GM21367 (cell line): ENCODE results near the gene MSI2.
"Not testable (repeated sequence)": the region's sequence is repeated elsewhere in the genome, so short reads cannot be mapped to it uniquely, and the experiment has no call there.

ENCODE experiments used
- ATAC-seq: cut with Tn5 transposase; IDR thresholded peaks from one replicate; pipeline ENCODE4 v1.9.1; 2021; ENCODE audit not compliant: unreplicated experiment

The MSI2 gene

DNA sequence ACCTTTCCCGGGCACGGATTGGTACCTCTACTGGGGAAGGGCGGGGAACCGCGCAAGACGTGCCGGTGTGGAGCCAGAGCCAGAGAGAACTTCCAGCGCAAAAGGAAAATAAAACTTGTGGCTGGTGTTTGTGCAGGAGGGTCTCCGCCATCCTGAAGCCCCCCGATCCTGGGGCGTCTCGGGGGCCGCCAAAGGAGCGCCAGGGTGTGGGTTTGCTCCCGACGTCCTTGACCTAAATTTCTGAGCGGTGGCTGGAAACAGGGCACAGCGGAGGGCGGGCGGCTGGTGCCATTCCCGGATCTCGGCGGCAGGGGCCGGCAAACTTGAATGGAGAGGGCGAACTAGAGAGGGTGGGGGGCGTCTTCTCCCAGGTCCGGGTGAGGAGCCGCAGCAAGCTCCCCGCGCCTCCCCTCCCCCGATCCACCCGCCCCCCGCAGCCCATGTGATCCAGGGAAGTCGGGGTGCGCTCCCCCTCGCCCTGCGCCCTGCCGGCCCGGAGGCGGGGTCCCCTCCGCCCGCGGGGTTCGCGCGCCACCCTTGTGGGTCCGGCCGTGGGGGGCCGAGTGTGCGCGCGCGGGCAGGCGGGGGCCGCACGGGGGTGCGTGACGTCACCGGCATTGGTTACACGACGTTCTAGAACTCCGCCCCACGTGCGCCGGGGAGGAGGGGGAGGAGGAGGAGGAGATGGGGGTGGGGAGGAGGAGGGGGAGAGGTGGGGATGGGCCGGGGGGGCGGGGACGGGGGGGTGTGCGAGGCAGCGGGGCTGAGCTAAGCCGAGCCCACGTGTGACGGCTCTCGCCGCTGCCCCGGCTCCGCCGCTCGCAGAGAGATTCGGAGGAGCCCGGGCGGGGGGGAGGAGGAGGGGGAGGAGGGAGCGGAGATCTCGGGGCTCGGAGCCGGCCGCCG, at the start of gene MSI2:
Gene MSI2 (plus strand): TSS at position 748 of the 906 bp plus-strand sequence. CDS start 220 bp downstream, outside the sequence.
- peak; percentile 57 for ATAC-seq

DNA sequence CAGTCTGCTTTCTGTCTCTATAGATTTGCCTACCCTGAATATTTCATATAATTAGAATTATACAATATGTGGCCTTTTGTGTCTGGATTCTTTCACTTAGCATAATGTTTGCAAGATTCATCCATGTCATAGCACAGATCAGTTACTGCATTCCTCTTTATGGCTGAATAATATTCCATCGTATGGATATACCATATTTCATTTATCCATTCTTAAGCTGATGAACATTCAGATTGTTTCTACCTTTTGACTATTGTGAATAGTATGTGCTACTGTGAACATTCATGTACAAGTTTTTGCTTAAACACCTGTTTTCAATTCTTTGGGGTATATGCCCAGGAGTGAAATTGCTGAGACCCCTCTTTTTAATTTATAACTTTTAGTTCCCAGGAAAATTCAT, 49.4 kb upstream of the MSI2 start:
- ATAC-seq, result no peak

DNA sequence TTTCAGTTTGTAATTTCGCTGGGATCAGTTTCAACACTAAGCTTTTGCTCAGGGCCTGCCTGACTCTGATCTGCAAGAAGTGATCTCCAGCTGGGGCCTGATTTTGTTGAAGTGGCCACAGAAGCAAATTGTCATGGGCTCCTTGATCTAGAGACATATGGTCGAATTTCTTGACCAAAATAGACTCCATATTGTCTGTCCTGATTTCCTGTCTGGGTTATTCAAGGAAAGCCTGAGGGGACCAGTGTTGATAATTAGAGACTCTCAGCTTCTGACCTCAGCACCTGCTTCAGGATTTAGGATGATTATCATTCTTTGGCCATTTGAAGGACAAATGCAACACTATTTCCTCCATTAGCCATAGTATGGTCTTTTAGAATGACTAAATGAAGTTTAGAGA, 48.9 kb upstream of the MSI2 start:
- no peak for ATAC-seq

DNA sequence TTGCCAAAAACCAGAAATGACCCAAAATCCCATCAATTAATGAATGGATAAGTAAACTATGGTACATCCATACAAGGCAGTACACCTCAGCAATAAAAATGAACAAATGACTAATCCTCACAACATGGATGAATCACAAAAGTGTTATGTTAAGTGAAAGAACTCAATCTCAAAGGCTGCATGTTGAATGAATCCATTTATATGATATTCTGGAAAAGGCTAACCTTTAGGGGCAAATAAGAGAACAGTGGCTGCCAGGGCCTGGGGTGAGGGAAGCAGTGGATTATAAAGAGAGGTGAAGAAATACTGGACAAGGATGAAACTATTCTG, 46.1 kb upstream of the MSI2 start:
- ATAC-seq, result no peak

DNA sequence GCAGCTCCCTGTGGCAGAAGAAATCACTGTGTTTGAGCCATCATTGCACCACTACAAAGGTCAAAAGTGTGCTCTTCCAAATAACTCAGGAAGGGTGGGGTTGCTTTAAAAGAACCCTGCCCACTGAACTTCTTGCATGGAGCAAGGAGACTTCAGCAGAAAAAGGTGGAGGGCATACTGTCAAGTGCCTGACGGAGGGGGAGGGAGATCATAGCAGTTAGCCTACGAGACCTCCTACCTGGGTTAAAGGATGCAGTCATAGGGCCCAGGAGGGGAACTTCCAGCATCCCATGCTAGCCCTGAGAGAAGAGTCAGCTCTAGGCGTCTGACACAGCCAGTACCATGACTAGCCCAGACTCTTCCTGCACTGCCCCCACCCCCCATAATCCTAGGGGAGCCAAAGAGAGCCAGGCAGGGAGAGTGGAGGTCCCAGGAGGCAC, 45.3 kb upstream of the MSI2 start:
- no peak for ATAC-seq

DNA sequence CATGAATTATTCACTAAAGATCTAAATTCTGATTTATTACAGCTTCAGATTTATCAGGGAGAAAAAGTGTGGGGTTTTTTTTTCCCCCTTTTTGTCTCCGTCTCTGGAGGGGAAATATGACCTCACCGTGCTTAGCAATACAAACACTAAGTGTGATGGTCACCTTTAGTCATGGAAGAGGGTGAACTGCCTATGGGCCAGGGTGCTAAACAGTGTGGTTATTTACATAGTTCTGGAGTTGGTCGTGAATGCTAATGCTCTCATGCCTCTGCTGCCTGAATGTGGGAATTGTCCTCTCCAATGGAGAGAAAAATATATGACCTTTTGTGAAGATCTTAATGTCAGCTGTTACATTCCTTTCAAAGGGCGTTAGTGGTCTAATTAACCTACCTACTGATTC, 44.8 kb upstream of the MSI2 start:
- ATAC-seq, result no peak

DNA sequence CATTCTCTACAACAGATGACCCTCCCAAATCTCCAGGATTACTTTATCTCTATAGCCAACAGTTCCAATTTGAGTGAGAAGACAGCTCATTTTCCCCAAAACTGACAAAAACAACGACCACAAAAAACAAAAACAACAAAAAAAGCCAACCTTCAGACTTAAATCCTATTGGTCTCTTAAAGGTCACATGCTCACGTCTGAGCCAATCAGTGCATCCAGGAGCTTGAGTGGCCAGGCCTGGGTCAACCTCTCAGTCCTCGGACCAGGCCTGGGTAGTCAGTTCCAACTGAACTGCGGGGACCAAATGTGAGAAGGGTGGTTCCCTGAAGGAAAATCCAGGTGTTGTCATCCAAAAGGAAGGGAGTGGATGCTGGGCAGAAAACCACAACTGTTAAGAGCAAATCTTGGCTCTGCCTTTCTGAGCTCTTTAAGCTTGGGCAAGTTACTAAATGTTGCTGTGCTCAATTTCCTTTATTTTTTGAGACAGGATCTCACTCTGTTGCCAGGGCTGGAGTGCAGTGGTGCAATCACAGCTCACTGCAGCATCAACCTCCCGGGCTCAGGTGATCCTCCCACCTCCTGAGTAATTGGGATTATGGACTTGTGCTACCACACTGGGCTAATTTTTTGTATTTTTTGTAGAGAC, 43.0 kb upstream of the MSI2 start:
- no peak for ATAC-seq

DNA sequence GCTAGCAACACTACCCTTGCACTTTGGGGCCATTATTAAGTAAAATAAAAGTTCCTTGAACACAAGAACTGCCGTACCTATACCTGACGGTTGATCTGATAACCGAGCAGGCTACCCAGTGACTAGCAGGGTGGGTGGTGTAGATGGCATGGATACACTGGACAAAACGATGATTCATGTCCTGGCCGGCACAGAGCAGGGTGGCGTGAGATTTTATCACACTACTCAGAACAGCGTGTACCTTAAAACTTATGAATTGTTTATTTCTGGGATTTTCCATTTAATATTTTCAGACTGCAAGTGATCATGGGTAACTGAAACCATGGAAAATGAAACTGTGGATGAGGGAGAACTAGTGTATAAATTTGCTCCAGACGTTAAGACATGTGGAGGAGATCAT, 41.0 kb upstream of the MSI2 start:
- no peak for ATAC-seq

DNA sequence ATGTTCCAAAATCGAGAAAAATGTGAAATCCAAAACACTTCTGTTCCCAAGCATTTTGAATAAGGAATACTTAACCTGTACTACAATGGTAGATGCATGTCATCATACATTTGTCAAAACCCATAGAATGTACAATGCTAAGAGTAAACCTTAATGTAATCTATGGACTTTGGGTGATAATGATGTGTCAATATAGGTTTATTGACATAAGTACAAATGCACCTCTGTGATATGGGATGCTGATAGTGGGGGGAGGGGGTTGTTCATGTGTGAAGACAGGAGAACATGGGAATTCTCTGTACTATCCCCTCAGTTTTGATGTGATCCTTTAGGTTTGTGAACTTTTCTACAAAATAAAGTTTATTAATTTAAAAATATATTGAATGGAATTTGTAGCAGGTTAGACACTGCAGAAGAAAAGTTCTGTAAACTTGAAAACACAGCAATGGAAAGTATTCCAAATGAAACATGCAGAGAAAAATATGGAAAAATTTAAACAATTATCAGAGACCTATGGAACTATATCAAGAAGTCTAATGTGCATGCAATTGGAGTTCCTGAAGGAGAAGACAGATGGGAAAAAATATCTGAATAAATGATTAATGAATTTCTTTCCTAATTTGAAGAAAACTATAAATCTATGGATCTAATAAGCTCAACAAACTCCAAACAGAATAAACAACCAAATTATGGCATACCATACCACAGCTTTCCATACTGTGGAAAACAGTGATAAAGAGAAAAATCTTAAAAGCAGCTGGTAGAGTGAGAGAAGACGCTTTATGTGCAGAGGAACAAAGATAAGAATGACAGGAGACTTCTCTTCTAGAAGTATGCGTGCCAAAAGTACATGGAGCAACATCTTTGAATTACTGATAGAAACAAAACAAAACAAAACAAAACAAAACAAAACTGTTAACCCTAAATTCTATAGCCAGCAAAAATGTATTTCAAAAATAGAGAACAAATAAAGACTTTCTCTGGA, 34.7 kb upstream of the MSI2 start:
- no peak for ATAC-seq

DNA sequence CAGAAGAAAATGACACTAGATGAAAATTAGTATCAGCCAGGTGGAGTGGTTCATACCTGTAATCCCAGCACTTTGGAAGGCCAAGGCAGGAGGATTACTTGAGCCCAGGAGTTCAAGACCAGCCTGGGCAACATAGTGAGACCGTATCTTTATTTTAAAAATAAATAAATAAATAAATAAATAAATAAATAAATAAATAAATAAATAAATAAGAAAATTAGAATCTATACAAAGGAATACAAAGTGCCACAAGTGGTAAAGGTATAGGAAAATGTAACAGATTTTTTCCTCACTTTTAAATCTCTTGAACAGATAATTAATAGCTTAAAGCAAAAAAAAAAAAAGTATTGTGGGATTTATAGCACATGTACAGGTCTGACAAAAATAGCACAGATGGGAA, 33.9 kb upstream of the MSI2 start:
- ATAC-seq, result not testable (repeated sequence)

DNA sequence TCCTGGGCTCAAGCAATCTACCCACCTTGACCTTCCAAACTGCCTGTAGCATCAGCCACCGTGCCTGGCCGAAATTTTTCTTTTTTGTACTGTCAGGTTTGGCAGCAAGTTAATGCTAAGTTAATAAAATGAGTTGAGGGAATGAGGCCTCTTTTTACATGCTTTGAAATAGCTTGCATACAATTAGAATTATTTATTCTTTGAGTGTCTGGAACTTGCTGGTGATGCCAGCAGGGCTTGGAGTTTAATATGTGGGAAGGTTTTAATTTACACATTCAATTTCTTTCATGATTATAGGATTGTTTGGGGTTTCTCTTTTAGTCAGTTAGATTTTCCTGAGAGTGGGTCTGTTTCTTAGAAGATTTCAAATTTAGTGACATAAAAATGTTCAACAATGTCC, 31.2 kb upstream of the MSI2 start:
- ATAC-seq, result no peak

DNA sequence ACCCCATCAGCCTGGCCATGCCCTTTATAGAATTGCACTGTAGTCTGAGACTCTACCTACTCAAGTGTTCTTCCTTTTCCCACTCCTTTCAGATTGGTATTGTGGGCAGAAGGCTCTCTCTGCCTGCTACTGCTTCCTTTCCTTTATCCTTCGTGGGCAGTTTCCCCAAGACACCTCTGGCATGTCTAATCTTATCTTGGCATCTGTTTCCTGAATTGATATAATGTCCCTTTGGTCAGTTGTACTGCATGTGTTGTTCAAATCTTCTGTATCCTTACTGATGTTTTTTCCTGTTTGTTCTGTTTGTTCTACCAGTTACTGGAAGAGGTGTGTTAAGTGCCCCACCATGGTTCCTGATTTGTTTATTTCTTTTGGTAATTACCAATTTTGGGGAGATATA, 29.5 kb upstream of the MSI2 start:
- ATAC-seq, result no peak

DNA sequence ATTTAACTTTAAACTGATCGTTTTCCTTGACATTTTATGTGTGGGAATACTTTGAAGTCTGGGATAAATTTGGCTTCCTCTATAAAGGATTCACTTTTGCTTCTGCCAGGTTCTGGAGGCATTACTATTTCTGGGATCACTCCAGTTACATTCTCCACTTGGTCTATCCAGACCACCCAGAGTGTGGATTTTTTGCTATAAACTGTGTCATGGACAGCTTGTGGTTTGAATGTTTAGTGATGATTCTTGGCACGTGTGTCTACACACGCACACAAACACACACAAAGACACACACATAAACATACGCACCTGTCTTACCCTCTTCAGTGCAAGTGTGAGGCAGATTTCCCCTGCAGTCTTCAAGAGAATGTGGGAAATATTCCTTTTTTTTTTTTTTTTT, 27.4 kb upstream of the MSI2 start:
- ATAC-seq, result no peak

DNA sequence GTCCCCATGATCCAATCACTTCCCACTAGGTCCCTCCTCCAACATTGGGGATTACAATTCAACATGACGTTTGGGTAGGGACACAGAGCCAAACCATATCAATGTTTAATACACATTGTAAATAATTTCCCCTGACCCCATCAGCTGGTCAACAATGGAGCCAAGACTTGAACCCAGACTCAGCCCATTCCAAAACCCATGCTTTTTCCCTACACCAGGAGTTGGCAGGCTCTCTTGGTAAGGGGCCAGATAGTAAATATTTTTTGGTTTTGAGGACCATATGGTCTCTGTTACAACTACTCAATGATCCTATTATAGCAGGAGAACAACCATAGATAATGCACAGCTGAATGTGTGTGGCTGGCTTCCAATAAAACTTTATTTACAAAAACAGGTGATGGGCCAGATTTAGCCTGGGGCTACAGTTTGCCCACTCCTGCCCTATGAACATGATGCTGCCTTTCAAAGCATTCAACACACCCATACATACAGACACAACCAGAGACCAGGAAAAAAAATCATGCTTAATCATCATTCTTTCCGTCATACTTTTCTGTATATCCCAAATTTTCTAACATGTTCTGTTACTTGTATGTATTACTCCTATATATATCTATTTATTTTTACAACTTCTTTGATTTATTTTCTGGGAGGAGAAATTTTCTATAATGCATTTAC, 22.1 kb upstream of the MSI2 start:
- no peak for ATAC-seq

DNA sequence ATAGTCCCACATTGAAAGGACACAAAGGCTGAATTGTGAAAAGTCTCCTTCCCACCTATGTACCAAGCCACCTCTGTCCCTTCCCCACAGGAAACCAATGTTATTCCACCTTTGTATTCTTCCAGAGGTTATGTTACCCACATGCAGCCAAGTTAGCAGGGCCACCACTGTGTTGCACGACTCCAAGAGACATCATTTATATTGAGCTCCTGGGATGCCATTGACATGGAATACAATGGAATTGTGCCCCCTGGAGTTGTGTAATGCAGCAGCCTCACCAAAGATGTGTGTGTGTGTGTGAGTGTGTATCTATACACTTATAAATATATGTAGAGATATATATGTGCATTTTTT, 21.6 kb upstream of the MSI2 start:
- ATAC-seq, result no peak

DNA sequence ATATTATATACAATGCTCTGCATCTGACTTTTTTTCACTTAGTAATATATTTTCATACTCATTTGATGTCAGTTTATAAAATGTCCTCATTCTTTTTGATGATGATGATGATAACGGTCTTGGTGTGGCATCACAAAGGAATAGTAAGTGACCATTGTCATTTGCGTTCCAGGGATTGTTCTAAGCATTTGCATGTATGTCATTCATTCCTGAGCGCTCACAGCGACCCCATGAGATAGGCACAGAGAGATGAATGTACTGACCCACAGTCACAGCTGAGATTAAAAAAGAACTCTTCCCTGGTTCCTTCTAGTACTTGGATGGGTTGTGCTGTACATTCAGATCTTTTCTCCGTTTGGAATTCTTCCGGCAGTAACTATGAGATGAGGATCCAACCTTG, 21.2 kb upstream of the MSI2 start:
- ATAC-seq, result no peak

DNA sequence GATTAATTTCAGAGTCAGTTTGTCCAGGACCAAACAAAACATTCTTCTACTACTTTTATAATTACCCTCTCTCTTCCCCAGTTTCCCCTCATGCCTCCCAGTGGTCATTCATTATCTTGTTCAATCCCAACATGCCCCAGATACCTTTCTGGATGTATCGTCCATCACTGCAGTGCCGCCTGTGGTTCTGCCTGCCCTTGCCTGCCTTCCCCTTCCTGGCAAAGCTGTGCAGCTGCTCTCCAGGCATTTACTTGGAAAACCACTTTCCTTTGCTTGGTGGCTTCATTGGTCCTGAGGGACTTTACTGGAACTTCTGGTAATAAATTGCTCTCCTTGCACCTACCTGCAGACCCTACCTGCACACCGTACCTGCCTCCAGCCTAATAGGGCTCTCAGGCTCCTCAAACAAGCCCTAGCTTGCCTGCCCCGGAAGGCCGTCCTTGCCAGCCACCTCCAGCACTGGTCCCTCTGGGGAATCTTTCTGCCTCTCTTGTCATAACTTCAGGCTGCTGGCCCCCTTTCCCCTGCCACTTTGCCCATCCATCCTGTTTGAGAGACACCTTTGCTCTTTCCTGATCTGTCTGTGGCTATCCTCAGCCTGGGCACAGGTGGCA, 19.5 kb upstream of the MSI2 start:
- ATAC-seq, result no peak

DNA sequence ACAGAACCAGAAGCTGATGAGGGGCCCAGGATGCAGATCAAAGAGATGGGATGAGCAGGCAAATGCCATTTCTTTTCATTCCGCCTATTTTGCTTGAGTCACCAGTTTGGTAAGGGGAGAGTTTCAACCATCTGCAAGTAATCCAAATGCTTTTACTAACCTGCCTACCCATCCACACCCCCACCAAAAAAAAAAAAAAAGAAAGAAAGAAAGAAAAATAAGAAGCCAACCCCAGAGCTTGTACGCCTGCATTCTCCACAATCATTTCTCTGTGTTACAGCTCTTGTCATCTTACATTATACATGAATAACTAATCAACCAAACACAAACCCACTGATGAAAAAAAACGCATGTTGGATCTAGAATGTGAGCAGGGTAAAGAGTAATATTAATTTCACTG, 15.7 kb upstream of the MSI2 start:
- no peak for ATAC-seq

DNA sequence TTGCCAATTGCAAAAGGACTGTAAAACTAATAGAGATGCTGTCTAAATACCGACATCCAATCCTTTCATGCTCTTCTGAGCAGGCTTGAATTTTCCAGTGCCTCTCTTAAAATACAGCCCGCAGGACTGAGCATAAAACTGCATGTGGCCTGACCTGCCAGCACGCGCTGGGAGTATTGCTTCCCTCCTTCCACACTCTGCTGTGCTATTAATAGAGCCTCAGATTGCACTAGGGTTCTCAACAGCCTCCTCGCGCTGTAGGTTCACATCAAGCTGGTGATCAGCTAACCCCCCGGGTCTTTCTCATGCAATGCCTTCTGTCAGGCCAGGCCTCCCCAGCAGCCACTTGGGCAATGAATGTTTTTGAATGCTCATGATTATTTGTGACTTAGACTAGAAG, 14.2 kb upstream of the MSI2 start:
- no peak for ATAC-seq

DNA sequence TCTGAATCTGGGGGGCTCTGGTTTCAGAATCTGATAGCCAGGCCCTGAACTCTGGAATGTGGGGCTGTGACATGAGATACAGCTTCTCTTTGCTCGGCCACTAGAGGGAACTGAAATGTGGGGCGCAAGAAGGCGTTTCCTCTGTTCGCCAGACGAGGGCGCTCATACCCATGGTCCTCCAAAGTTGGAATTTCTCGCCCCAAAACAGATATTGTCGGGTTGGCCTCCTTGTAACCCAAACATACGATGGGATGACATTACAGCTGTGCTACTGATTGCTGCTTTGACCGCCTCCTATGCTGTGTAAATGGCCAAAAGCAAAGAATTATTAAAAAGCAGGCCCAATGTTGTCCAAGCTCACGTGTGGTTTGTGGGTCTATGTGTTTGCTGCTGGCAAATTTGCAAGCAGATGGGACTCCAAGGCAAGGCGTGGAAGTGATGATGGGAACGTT, 13.1 kb upstream of the MSI2 start:
- ATAC-seq, result no peak
